Caco-2 (cell line): Measurements from ENCODE around the gene SLK. TPM values are rescaled to one million over a fixed set of nuclear protein-coding genes. Genes with fewer than 3 reads are reported as not detected.

Experiments used
- BruUV-seq: library from RNA; stranded (reverse); fragments of 400-500 nt; replicated peaks from 2 replicates; lab custom pipeline; 2021; lab: Mats Ljungman, UMichigan
- CTCF ChIA-PET: fragments of 300-600 bp; sonication (Branson Sonifier 250); formaldehyde crosslinking; loops from one replicate; lab custom pipeline; 2022; ENCODE audit warnings: antibody characterized with exemption; lab: Charles Lee
- POLR2A ChIA-PET: fragments of 300-600 bp; sonication (Branson Sonifier 250); formaldehyde crosslinking; loops from one replicate; lab custom pipeline; 2022; ENCODE audit warnings: antibody characterized with exemption; lab: Charles Lee
- DNase-seq, 2 experiments: peaks; one replicate each; pipeline versions ENCODE4 v3.0.0 to v3.0.0-alpha.2; 2020 to 2022
- H3K27me3 ChIP-seq: replicated peaks from 2 replicates; pipeline ENCODE4 v1.6.0; 2011; ENCODE audit warnings: low read length; ENCODE audit not compliant: control insufficient read depth, insufficient read depth
- H3K36me3 ChIP-seq: 2 replicates; pipeline ENCODE4 v1.5.1; 2011; ENCODE audit warnings: low read length; ENCODE audit not compliant: control insufficient read depth, insufficient read depth
- H3K4me1 ChIP-seq: fragments of 250-450 bp; sonication (Bioruptor Pico); 2 replicates; pipeline ENCODE4 v1.5.1; 2020; ENCODE audit warnings: mild to moderate bottlenecking
- H3K4me3 ChIP-seq: 2 replicates; pipeline ENCODE4 v1.5.1; 2011; ENCODE audit warnings: low read depth, mild to moderate bottlenecking, control low read depth, low read length
- H3K9me3 ChIP-seq: fragments of 250-450 bp; sonication (Bioruptor Pico); 2 replicates; pipeline ENCODE4 v1.5.1; 2020; ENCODE audit warnings: mild to moderate bottlenecking, moderate library complexity
- H3K27ac Mint-ChIP-seq: one replicate; pipeline ENCODE4 v1.8.0; 2022; ENCODE audit warnings: mixed read lengths; ENCODE audit not compliant: unreplicated experiment
- H3K27me3 Mint-ChIP-seq: one replicate; pipeline ENCODE4 v1.8.0; 2022; ENCODE audit warnings: mixed read lengths; ENCODE audit not compliant: insufficient read depth, unreplicated experiment
- H3K36me3 Mint-ChIP-seq: one replicate; pipeline ENCODE4 v1.8.0; 2022; ENCODE audit warnings: mild to moderate bottlenecking, mixed read lengths; ENCODE audit not compliant: insufficient read depth, unreplicated experiment
- H3K4me1 Mint-ChIP-seq: one replicate; pipeline ENCODE4 v1.8.0; 2022; ENCODE audit warnings: low read depth, mixed read lengths; ENCODE audit not compliant: unreplicated experiment
- H3K4me3 Mint-ChIP-seq: one replicate; pipeline ENCODE4 v1.8.0; 2022; ENCODE audit warnings: mild to moderate bottlenecking, moderate library complexity, mixed read lengths; ENCODE audit not compliant: unreplicated experiment
- H3K9me3 Mint-ChIP-seq: one replicate; pipeline ENCODE4 v1.8.0; 2022; ENCODE audit warnings: mixed read lengths; ENCODE audit not compliant: unreplicated experiment
- CTCF ChIP-seq, 2 experiments: fragments of 200-600 bp in 1 of 2; IDR thresholded peaks; 1 replicate in 1 of 2; 2 replicates in 1 of 2; pipeline versions ENCODE4 v1.5.1 to v1.8.0; 2011 to 2022; ENCODE audit warnings: antibody characterized with exemption in 1 of 2, control low read depth in 1 of 2, inconsistent platforms in 1 of 2, low read depth in 1 of 2, low read length in 1 of 2, mild to moderate bottlenecking in 1 of 2, moderate library complexity in 1 of 2; ENCODE audit not compliant: insufficient read depth in 1 of 2, severe bottlenecking in 1 of 2, unreplicated experiment in 1 of 2
- intact Hi-C: fragments of 100-400 bp; cut with micrococcal nuclease; formaldehyde crosslinking; loops from one replicate; pipeline ENCODE4 v1.10.0; 2022; ENCODE audit not compliant: unreplicated experiment
- total RNA-seq: library from RNA; stranded (reverse); gene quantifications from 2 replicates; pipeline ENCODE4 v1.2.3, GENCODE V29; 2022

Gene SLK
- total RNA-seq, 1 experiment from 2014 or later = 39.5 TPM

DNA sequence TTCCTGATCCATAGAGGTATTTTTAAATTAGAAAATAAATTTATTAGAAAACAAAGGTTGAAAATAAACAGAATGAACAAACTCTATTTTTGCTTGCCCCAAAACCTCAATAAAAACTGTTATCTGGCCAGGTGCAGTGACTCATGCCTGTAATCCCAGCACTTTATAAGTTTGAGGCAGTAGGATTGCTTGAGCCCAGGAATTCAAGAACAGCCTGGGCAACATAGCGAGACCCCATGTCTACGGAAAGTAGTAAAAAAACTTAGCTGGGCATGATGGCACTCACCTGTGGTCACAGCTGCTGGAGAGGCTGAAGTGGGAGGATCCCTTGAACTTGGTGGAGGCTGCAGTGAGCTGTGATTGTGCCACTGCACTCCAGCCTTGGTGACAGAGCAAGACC, 10.3 kb downstream of the SLK start:
- intact Hi-C loops = no loop called here
- H3K27me3 ChIP-seq = no peaks in the 10 kb centered on the region
- Mint-ChIP-seq H3K4me1 (peaks cover 7% of the 10 kb centered on the region), H3K27me3 (no peaks in the 10 kb centered on the region), H3K27ac (no peak overlapping the region), H3K4me3 (no peak overlapping the region), H3K9me3 (no peaks in the 10 kb centered on the region), H3K36me3 (no peaks in the 10 kb centered on the region)
- no TSS peak for BruUV-seq
- no peak for DNase-seq
- CTCF ChIA-PET = interaction anchor here (0.6 kb wide), 1 partner anchor 143 kb away, joined by 7 read pairs; no protein-coding TSS in a partner anchor
- H3K9me3 ChIP-seq = no peaks in the 10 kb centered on the region
- no peaks in the 10 kb centered on the region for H3K36me3 ChIP-seq
- POLR2A ChIA-PET = no interaction called here
- H3K4me1 ChIP-seq = peaks cover 10% of the 10 kb centered on the region
- TF ChIP-seq CTCF (IDR thresholded peaks at IDR 0.05; ENCODE audit: insufficient read depth in 1 of 2, low read depth in 1 of 2, low read length in 1 of 2, severe bottlenecking in 1 of 2, unreplicated experiment in 1 of 2) = no peak
- H3K4me3 ChIP-seq = no peak overlapping the region

DNA sequence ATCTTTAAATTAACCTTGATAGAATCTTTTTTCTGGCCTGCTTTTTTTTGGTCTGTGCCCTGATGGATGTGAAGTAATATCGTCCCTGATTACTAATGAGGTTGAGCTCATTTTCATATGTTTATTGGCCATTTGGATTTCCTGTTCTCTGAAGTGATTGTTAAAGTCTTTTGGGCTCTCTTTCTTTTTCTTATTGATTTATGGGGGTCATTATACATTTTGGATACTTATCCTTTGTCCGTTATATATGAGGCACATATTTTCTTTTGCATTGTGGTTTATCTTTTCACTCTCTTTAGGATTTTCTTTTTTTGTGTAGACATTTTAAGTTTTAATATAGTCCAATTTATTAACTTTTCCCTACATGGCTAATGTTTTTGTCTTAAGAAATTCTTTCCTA, 12.6 kb downstream of the SLK start:
- intact Hi-C loops = no loop called here
- H3K36me3 ChIP-seq = no peaks in the 10 kb centered on the region
- CTCF ChIA-PET = no interaction called here
- Mint-ChIP-seq H3K9me3 (no peaks in the 10 kb centered on the region), H3K4me3 (no peak overlapping the region), H3K27ac (no peak overlapping the region), H3K27me3 (no peaks in the 10 kb centered on the region), H3K36me3 (no peaks in the 10 kb centered on the region), H3K4me1 (peaks cover 15% of the 10 kb centered on the region)
- BruUV-seq = no TSS peak
- no peak overlapping the region for H3K4me3 ChIP-seq
- no peaks in the 10 kb centered on the region for H3K27me3 ChIP-seq
- POLR2A ChIA-PET = interaction anchor here (0.6 kb wide), 1 partner anchor 143 kb away, joined by 3 read pairs; no protein-coding TSS in a partner anchor
- TF ChIP-seq CTCF (IDR thresholded peaks at IDR 0.05; ENCODE audit: insufficient read depth in 1 of 2, low read depth in 1 of 2, low read length in 1 of 2, severe bottlenecking in 1 of 2, unreplicated experiment in 1 of 2) = no peak
- no peak for DNase-seq
- no peaks in the 10 kb centered on the region for H3K9me3 ChIP-seq
- H3K4me1 ChIP-seq = peaks cover 10% of the 10 kb centered on the region

DNA sequence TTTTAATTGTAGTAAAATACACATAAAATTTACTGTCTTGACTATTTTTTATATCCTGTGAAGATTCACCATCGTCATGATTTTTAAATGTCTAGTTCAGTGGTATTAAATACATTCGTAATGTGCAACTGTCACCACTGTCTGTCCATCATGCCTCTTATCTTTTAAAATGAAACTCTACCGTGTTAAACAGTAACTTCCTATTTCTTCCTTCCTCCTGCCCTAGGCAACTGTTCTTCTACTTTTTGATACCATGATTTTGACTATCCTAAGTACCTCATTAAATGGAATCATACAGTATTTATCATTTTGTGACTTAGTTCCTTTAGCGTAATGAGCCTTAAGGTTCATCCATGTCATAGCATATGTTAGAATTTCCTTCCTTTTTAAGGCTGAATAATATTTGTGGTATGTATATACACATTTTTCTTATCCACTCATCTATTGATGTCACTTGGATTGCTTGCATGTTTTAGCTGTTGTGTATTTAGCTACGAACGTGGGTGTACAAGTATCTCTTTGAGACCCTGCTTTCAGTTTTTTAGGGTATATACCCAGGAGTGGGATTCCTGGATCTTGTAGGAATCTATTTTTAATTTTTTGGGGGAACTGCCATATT, 13.5 kb downstream of the SLK start:
- Histone ChIP-seq H3K4me1 (peaks cover 10% of the 10 kb centered on the region), H3K4me3 (no peak overlapping the region), H3K27me3 (no peaks in the 10 kb centered on the region), H3K9me3 (no peaks in the 10 kb centered on the region), H3K36me3 (no peaks in the 10 kb centered on the region)
- no peaks in the 10 kb centered on the region for H3K27me3 Mint-ChIP-seq
- TF ChIP-seq CTCF (IDR thresholded peaks at IDR 0.05; ENCODE audit: insufficient read depth in 1 of 2, low read depth in 1 of 2, low read length in 1 of 2, severe bottlenecking in 1 of 2, unreplicated experiment in 1 of 2) = no peak
- no peaks in the 10 kb centered on the region for H3K9me3 Mint-ChIP-seq
- CTCF ChIA-PET = no interaction called here
- BruUV-seq = no TSS peak
- DNase-seq = no peak
- H3K4me1 Mint-ChIP-seq = peaks cover 9% of the 10 kb centered on the region
- H3K27ac Mint-ChIP-seq = no peak overlapping the region
- H3K36me3 Mint-ChIP-seq = no peaks in the 10 kb centered on the region
- POLR2A ChIA-PET = no interaction called here
- intact Hi-C loops = loop anchor here (5.0 to 10.0 kb wide), 3 partner anchors 93 to 224 kb away; partner anchors contain the start of gene SFR1
- no peak overlapping the region for H3K4me3 Mint-ChIP-seq
